SK-N-MC (cell line): Measurements from ENCODE around the gene APCDD1.
"Not testable (repeated sequence)": the region's sequence is repeated elsewhere in the genome, so short reads cannot be mapped to it uniquely, and the experiment has no call there.

Experiments used
- DNase-seq: peaks from one replicate; pipeline ENCODE4 v3.0.0-alpha.2; 2011; ENCODE audit warnings: low read depth, low spot score
- H3K27ac ChIP-seq: fragments of 200-600 bp; sonication (generic); 2 replicates; pipeline ENCODE4 v1.5.1; 2016; ENCODE audit warnings: mixed run types
- H3K36me3 ChIP-seq: fragments of 200-600 bp; sonication (generic); 2 replicates; pipeline ENCODE4 v1.6.1; 2017; ENCODE audit warnings: antibody characterized with exemption, low read length, mixed read lengths; ENCODE audit not compliant: insufficient read depth
- H3K4me3 ChIP-seq: fragments of 200-600 bp; sonication (generic); 2 replicates; pipeline ENCODE4 v1.5.1; 2016
- H3K9ac ChIP-seq: fragments of 200-600 bp; sonication (generic); 2 replicates; pipeline ENCODE4 v1.8.0; 2017; ENCODE audit warnings: mixed run types, mixed read lengths; ENCODE audit not compliant: insufficient read length
- H3K9me3 ChIP-seq: fragments of 200-600 bp; sonication (generic); 2 replicates; pipeline ENCODE4 v1.6.1; 2017; ENCODE audit warnings: low read depth, mild to moderate bottlenecking, antibody characterized with exemption, low read length, moderate library complexity, mixed read lengths
- EZH2 ChIP-seq: fragments of 200-600 bp; sonication (generic); IDR thresholded peaks from one replicate; pipeline ENCODE4 v1.6.1; 2017; ENCODE audit warnings: antibody characterized with exemption
- FOXP2 ChIP-seq: optimal IDR thresholded peaks from 2 replicates; pipeline ENCODE3; 2011; ENCODE audit warnings: mild to moderate bottlenecking, moderate library complexity; ENCODE audit not compliant: insufficient read depth; ENCODE audit errors: extremely low read length, control extremely low read depth
- POLR2AphosphoS5 ChIP-seq: IDR thresholded peaks from 2 replicates; pipeline ENCODE4 v1.6.1; 2012; ENCODE audit warnings: mild to moderate bottlenecking, low read depth, low read length, borderline replicate concordance

The APCDD1 gene

DNA sequence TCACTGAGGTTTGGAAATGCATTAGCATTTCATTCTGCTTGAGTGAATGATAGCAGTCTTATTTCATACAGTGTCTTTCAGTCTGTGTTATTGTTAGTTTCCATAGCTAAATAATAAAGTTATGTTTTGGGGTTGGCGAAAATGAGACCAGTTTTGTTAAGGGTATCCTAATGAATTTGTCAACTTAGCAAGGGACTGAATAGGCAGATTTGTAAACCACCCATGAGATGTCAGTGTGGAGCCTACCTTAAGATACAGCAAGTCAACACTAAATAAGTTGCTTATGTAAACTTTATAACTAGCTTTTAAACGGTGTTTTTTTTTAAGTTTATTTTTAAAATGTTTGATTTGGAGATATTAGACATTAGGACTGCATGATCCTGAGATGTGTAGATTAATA lies 83.3 kb downstream of the APCDD1 start:
- H3K4me3 ChIP-seq = no peak overlapping the region
- no peaks in the 10 kb centered on the region for H3K9me3 ChIP-seq
- no peak overlapping the region for H3K9ac ChIP-seq
- TF ChIP-seq POLR2AphosphoS5 = no peak
- no peak for TF ChIP-seq EZH2
- no peak for TF ChIP-seq FOXP2
- H3K27ac ChIP-seq = 0 out of 2 replicates have a peak overlapping the region, but pooled peaks have one; percentile 4
- H3K36me3 ChIP-seq = peaks cover 83% of the 10 kb centered on the region
- DNase-seq = no peak

DNA sequence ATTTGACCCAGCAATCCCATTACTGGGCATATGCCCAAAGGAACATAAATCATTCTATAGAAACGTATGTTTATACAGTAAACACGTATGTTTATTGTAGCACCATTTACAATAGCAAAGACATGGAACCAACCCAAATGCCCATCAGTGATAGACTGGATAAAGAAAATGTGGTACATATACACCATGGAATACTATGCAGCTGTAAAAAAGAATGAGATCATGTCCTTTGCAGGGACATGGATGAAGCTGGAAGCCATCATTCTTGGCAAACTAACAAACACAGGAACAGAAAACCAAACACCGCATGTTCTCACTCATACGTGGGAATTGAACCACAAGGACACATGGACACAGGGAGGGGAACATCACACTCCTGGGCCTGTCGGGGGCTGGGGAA lies 84.7 kb downstream of the APCDD1 start:
- not testable (repeated sequence) for H3K9ac ChIP-seq, H3K27ac ChIP-seq, H3K9me3 ChIP-seq, H3K4me3 ChIP-seq, DNase-seq
- H3K36me3 ChIP-seq = peaks cover 83% of the 10 kb centered on the region
